HG03439 (cell line): ENCODE data around the gene CNKSR3.
"Not testable (repeated sequence)": the region's sequence is repeated elsewhere in the genome, so short reads cannot be mapped to it uniquely, and the experiment has no call there.

ENCODE experiments used
- ATAC-seq: cut with Tn5 transposase; IDR thresholded peaks from one replicate; pipeline ENCODE4 v1.9.1; 2021; ENCODE audit warnings: mild to moderate bottlenecking, moderate library complexity; ENCODE audit not compliant: unreplicated experiment

The CNKSR3 gene

GRCh38 chr6:154510144-154510905 is at the start of gene CNKSR3:
TSS of gene CNKSR3 (minus strand) at chr6:154510685. CDS start at chr6:154510114, 571 bp downstream.
- ATAC-seq: peak; percentile 58

GRCh38 chr6:154558984-154559383 is 48.5 kb upstream of the CNKSR3 start:
- no peak for ATAC-seq

GRCh38 chr6:154558513-154558912 is 48.0 kb upstream of the CNKSR3 start:
- no peak for ATAC-seq

- no peak for ATAC-seq
Observed at GRCh38 chr6:154555073-154555677, 44.7 kb upstream of the CNKSR3 start.

- no peak for ATAC-seq
Observed at GRCh38 chr6:154554491-154554890, 44.0 kb upstream of the CNKSR3 start.

- ATAC-seq: no peak
Observed at GRCh38 chr6:154550779-154551178, 40.3 kb upstream of the CNKSR3 start.

GRCh38 chr6:154549179-154549578 is 38.7 kb upstream of the CNKSR3 start:
- ATAC-seq: no peak

- ATAC-seq: no peak
Observed at GRCh38 chr6:154548130-154548830, 37.8 kb upstream of the CNKSR3 start.

- no peak for ATAC-seq
Observed at GRCh38 chr6:154543628-154544027, 33.1 kb upstream of the CNKSR3 start.

- no peak for ATAC-seq
Observed at GRCh38 chr6:154542747-154543146, 32.3 kb upstream of the CNKSR3 start.

- ATAC-seq: not testable (repeated sequence)
Observed at GRCh38 chr6:154541837-154542236, 31.4 kb upstream of the CNKSR3 start.

- no peak for ATAC-seq
Observed at GRCh38 chr6:154539593-154540269, 29.2 kb upstream of the CNKSR3 start.

- ATAC-seq: no peak
Observed at GRCh38 chr6:154538640-154539191, 28.2 kb upstream of the CNKSR3 start.

- no peak for ATAC-seq
Observed at GRCh38 chr6:154537511-154538325, 27.2 kb upstream of the CNKSR3 start.

GRCh38 chr6:154536999-154537398 is 26.5 kb upstream of the CNKSR3 start:
- no peak for ATAC-seq

- no peak for ATAC-seq
Observed at GRCh38 chr6:154536255-154536654, 25.8 kb upstream of the CNKSR3 start.

- no peak for ATAC-seq
Observed at GRCh38 chr6:154535851-154536250, 25.4 kb upstream of the CNKSR3 start.

GRCh38 chr6:154535147-154535546 is 24.7 kb upstream of the CNKSR3 start:
- ATAC-seq: no peak

GRCh38 chr6:154534531-154534930 is 24.0 kb upstream of the CNKSR3 start:
- no peak for ATAC-seq

- ATAC-seq: no peak
Observed at GRCh38 chr6:154532426-154532825, 21.9 kb upstream of the CNKSR3 start.
